Skin epidermis (tissue), 12 donors: ENCODE results near the gene LHFPL5.

Experiments
- H3K27ac ChIP-seq, 21 experiments: fragments of 200-600 bp; sonication (generic) in 11 of 21; one replicate each; pipeline ENCODE4 v1.5.0; 2020; ENCODE audit warnings: mild to moderate bottlenecking in 3 of 21, inconsistent platforms in 2 of 21, moderate library complexity in 2 of 21
- H3K4me3 ChIP-seq, 7 experiments: fragments of 200-600 bp; sonication (generic) in 2 of 7; one replicate each; pipeline ENCODE4 v1.5.0; 2020; ENCODE audit warnings: inconsistent platforms in 2 of 7, mild to moderate bottlenecking in 2 of 7, moderate library complexity in 1 of 7

Gene LHFPL5

DNA sequence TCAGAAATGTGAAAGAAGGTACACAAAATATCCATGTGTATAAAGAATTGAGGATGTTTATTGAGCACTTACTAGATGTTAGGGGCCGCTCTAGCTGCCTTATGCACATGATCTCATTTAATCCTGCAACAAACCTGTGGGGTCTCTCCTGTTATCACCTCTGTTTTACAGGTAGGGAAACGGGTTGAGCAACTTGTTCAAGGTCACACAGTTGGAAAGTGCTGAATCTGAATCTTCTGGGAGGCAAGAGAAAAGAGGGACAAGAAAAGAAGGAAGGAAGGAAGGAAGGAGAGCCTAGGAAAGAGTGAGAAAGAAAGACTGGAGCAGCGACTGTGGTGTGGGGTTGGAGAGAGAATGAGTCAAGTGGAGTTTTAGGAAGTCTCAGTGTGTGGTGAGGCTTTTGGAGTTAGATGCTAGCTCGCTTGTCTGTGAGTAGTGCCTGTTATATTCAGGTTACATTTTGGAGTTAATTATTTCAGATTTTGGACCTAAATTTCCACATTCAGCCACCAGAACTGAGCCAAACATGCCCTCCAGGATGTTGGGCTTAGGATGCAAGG, 16.6 kb upstream of the LHFPL5 start:
- no peak overlapping the region for H3K27ac ChIP-seq
- H3K4me3 ChIP-seq = no peak overlapping the region

GRCh38 chr6:35790683-35791082, 14.5 kb upstream of the LHFPL5 start:
- no peak overlapping the region for H3K4me3 ChIP-seq
- H3K27ac ChIP-seq = no peak overlapping the region

DNA sequence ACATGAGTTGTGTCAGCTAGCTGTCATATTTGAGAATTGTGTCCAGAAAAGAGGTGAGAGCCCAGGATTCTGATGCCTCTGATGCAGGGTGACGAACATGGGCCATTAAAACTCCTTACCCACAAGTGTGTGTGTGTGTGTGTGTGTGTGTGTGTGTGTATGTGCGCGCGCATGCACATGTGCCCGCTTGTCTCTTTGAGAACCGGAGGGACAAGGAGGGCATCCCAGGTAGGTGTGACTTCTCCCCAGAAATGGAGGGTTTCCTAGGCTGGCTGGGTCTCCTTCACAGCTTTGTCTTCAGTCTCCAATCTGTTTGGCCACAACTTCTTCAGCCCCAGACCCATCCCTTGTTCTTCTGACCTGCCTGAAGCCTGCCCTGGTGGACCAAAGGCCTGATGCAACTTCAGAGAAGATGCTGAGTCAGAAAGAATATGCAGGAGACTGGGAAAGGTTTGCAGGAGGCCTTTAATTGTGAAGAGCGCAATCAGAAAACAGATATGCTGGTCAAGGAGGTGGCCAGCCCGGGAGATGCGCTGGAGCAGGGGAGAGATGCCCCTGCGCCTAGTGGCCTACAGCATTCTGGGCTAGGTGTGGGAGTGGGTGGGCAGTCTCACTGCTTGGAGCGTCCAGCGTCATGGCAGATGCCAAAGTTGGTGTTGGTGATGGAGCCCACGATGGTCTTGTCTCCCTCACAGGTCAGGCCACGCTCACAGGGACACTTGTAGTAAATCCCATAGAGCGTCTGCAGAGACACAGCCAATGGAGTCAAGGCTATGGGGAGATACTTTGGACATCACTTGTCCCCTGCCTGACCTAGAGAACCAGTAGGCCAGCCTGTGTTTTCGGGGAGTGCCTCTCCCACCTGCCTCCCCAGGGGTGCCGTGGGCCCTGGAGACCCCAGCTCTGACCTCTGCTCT, 10.4 kb upstream of the LHFPL5 start:
- Histone ChIP-seq H3K27ac (no peak overlapping the region), H3K4me3 (no peak overlapping the region)

- Histone ChIP-seq H3K27ac (no peak overlapping the region), H3K4me3 (no peak overlapping the region)
Observed at GRCh38 chr6:35795453-35796071, 9.6 kb upstream of the LHFPL5 start.

GRCh38 chr6:35796236-35796635, 8.9 kb upstream of the LHFPL5 start:
- H3K4me3 ChIP-seq = no peak overlapping the region
- H3K27ac ChIP-seq = no peak overlapping the region

DNA sequence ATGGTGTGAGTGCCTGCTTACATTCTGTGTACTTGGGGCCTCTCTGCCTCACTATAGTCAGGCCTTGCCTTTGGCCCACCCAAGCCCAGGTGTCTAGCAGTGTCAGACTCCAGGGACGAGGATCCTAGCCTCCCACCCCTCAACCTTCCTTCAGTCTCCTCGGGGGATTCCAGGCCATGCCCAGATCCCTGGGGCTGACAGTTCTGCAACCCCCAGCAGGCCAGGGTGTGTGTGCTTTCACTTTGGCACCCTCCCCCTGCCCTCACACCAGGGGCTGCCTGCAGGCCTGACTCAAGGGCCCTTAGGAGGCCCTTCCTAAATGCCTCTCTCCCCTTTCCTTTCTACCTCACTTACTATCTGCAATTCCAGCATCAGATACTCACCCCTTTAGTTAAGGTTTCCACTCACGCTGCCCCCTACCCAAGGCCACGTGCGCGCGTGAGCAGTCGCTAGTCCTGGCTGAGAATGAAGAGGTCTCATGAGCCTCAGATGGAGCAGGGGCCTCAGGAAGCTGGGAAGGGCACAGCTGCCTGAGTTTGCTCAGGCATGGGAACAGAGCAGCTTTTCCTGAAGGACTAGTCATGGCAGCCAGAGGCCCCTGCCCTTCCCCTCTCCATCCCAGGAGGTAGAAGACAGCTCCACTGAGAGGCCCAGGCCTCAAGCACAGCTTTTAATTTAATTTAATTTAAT, 7.2 kb upstream of the LHFPL5 start:
- H3K27ac ChIP-seq = no peak overlapping the region

DNA sequence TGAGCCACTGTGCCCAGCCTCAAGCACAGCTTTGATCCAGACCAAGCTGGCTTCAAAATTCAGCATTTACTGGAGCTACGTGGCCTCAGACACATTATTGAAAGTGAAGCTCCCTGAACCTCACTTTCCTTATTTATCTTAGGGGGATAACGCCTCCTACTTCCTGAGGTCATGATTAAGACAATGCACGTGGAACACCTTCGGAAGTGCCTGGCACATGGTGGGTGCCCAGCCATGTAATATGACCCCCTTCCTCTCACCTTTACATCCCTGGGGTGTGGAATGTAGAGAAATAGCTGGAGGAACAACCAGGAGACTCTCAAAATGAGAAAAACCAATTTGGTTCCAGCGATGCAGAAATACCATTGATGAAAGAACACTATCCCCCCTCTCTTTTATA, 6.4 kb upstream of the LHFPL5 start:
- no peak overlapping the region for H3K4me3 ChIP-seq
- H3K27ac ChIP-seq = no peak overlapping the region

More for the DNA sequence above, 7.2 kb upstream of the LHFPL5 start:
- no peak overlapping the region for H3K4me3 ChIP-seq

DNA sequence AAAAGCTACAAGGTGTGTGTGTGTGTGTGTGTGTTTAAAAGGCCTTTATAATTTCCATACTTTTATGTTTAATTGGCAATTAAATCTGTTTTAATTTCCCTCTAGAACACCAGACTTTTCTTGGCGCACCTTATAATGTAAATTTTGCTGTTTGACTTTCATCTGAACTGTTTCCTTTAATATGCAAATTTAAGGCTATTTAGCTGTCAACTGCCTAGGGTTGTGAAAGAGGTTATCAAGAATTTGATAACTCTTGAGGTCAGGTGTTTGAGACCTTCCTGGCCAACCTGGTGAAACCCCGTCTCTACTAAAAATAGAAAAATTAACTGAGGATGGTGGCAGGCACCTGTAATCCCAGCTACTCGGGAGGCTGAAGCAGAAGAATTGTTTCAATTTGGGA, 4.0 kb upstream of the LHFPL5 start:
- H3K27ac ChIP-seq = no peak overlapping the region

GRCh38 chr6:35808688-35809087, 3.5 kb downstream of the LHFPL5 start:
- H3K4me3 ChIP-seq = no peak overlapping the region
- H3K27ac ChIP-seq = no peak overlapping the region

More for the DNA sequence above, 4.0 kb upstream of the LHFPL5 start:
- no peak overlapping the region for H3K4me3 ChIP-seq

DNA sequence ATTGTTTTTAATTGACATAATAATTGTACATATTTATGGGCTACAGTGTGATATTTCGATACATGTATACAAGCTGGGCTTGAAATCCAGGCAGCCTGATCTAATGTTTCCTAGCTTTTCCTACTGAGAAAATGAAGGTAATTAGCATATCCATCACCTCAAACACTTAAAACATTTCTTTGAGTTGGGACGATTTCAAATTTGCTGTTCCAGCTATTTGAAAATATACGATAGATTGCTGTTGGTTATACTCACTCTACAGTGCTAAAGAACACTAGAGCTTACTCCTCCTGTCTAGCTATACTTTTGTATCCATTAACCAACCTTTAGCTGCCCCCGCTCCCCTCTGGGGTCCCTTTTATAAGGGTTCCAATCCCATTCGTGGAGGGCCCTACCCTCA, 4.7 kb downstream of the LHFPL5 start:
- Histone ChIP-seq H3K27ac (no peak overlapping the region), H3K4me3 (no peak overlapping the region)

DNA sequence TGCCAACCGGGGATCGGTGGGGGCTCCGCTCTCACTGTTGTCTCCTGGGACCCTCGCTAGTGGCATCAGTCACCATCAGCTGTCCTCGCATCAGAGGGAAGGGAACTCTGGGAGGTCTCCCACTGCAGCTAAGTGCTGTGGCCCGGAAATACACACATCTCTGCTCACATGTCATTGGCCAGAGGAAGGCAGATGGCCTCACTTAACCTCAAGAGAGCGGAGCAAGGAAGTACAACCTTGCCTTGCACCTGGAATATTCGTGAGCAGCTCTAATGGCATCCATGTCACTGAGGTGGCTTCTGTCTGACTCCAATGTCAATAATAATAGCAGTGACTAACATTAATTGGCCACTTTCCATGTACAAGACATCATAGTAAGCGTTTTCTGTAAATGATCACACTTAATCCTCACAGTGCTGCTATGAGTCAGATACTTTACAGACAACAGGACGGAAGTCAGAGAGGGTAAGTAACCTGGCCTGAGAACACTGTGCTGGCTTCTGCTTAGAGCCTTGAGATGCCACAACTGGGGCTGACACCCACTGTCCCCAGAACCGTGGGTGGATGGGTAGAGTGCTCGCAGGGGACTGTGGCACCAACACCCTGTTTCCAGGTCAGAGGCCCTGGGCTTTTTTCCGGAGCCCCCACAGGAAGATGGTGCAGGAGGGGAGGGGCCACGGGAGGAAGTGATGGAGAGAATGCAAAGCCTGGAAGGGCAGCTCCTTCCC, 6.0 kb downstream of the LHFPL5 start:
- Histone ChIP-seq H3K27ac (peak overlapping the region in 1 of 21 experiments; percentile 7), H3K4me3 (no peak overlapping the region)

GRCh38 chr6:35811699-35811995, 6.5 kb downstream of the LHFPL5 start:
- Histone ChIP-seq H3K27ac (no peak overlapping the region), H3K4me3 (no peak overlapping the region)

DNA sequence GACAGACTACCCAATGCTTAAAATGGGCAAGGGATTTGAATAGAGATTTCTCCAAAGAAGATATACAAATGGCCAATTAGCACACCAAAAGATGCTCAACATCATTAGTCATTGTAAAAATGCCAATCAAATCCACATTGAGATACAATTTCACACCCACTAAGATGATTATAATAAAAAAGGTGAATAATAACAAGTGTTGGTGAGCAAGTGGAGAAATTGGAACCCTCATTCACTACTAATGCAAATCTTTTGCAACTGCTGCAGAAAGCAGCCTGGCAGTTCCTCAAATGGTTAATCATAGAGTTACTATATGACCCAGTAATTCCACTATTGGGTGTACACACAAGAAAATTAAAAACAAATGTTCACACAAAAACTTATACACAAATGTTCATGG, 12.4 kb downstream of the LHFPL5 start:
- Histone ChIP-seq H3K27ac (no peak overlapping the region), H3K4me3 (no peak overlapping the region)

- Histone ChIP-seq H3K4me3 (no peak overlapping the region), H3K27ac (no peak overlapping the region)
Observed at GRCh38 chr6:35823601-35824000, 18.4 kb downstream of the LHFPL5 start.

DNA sequence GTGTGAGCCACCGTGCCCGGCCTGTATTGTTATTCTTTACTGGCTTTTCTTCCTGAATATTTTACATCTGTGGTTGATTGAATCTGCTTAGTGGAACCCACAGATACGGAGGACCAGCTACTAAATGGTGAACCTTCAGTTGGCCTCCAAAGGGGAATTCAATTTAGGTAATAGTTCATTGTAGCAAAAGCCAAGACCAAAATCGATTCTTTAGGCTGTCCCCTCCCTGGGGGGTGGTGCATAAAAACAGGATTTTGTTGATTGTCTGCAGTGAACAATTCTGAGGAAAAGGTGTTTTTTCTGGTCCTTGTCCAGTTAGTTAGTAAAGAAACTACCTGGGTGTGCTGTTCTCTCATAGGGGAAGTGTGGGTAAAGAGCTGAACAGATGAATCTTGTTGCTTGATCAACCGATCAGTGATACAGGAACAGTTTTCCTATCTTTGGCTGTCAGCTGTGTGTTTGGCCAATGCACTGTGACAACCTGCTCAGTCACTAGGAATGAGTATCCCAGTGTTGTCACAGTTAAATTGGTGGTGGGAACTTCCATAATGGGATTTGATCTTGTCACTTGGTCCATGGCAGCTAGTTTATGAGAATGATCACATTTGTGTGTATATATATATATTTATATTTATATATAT, 19.5 kb downstream of the LHFPL5 start:
- H3K27ac ChIP-seq = no peak overlapping the region
- H3K4me3 ChIP-seq = no peak overlapping the region

GRCh38 chr6:35829306-35829705, 24.2 kb downstream of the LHFPL5 start:
- no peak overlapping the region for H3K27ac ChIP-seq
- no peak overlapping the region for H3K4me3 ChIP-seq

DNA sequence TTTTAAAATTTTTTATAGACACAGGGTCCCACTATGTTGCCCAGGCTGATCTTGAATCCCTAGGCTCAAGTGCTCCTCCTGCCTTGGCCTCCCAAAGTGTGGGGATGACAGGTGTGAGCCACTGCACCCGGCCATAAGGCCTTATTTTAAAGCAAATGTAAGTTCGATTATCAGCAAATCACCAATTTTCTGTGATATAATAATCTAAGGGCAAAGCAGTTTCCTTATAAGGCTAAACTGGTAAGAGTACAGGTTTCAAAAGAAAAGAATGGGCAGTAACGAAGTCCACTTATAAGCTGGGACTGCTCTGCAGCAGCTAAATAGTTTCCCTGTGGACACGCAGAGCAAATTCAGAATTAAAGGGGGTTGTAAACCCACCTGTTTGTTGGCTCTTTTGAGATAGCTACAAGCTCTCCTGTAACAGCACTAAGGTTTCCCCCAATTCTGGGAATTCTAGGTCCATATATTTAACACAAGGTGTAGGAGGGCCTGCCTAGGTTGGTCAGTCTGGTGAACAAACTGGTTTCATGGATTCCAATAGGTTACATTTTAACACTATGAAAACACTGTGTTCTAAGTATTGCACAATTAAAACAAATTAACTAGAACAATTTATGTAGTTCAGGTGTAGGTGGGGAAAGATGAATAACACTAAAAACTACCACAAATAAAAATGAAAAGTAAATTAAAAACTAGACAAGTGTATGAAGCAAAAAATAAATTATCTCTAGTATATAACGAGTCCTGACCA, 26.3 kb downstream of the LHFPL5 start:
- H3K4me3 ChIP-seq = no peak overlapping the region
- H3K27ac ChIP-seq = no peak overlapping the region

DNA sequence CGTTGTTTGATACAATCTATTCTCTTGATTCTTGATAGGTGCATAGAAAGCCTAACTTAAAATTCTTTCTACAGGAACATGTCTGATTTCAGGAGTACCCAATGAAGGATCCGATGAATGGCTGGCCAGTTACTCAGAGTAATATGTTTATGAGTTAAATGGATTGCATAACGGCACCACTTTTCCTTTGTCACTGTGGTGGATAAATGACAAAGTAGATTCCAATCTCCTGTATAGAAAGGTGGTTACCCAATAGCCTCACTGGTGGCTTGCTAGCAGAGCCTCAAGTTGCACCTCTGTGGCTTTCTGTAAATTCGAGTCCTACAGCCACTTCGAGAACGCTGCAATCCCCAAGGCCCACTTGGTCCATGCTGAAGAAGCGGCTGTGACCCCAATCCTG, 28.4 kb downstream of the LHFPL5 start:
- Histone ChIP-seq H3K4me3 (no peak overlapping the region), H3K27ac (no peak overlapping the region)

- Histone ChIP-seq H3K27ac (no peak overlapping the region), H3K4me3 (no peak overlapping the region)
Observed at GRCh38 chr6:35839019-35839418, 33.9 kb downstream of the LHFPL5 start.
